Inflammatory macrophage treated with lipopolysaccharide for 1 hour (primary cell): ENCODE data around the gene NOTCH2.

ENCODE experiments used
- DNase-seq, 2 donors: peaks; one replicate each; pipeline ENCODE4 v3.0.0-alpha.2; 2020 to 2022

NOTCH2 gene

DNA sequence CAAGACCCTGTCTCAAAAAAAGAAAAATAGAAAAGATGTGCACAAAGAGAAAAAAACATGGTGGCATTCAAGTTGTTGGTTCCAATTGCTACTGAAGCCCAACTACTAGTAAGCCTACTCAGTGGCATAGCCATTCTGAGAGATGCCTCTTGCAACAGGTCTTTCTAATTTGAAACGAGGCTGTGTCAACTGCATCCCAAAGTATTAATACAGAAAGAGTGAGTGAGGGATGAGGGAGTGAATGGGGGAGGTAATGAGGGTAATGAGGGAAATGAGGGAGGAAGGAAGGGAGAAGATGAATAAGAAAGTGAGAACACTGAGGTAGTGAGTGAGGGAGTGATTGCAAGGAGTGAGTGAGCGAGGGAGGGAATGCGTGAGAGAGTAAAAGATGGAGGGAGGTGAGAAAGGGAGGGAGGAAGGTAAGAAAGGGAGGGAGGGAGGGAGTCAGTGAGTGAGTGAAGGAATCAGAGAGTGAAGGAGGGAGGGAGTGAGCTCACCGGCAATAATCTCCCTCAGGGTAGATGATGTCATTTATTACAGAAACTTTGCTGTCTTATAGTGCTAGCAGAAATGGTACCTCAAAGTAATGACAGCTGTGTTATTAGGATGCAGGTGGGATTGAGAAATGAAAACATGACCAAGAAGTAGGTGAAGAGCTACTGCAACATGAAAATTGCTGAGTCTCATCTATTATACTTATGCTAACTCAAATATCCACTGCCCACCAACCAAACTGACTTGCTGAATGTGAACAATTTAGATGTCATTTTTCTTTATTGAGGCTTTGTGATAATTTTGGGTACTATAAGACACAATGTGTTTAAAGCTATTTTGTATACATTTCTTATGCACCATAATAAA, 97.5 kb downstream of the NOTCH2 start:
- DNase-seq: no peak

DNA sequence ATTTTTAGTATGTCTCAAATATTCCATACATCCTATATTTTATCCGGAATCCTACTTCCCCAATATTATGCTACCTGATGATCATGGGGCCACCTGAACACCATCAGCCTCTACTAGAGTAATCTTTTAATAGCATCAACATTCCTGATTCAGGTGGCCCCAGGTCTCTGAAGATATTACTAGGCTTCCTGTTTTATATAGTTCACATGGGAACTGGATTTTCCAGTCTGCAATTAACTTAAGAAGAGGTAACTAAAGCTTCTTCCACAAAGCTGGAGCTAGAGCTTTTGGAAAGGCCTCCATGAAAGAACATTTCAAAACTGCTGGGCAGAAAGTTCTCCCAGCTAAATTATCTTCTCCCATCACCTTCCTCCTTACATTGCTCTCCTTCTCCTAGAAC, 100.9 kb downstream of the NOTCH2 start:
- no peak for DNase-seq

DNA sequence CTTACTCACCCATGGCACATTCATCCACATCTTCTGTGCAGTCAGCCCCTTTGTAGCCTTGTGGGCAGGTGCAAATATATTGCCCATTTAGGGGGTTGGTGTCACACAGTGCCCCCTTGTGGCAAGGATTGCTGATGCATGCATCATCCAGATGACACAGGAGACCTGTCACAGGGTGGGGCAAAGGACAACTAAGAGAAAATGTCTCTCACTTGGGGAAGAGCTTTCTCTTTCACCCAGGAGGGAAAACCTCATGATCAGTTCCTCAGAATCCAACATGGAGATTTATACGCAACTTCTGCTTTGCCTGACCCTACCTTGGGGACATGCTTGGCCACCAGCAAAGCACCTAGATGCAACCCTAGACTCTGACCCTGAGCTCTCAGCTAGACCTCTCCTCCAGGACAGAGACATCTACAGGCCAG, 101.4 kb downstream of the NOTCH2 start:
- peak; percentile 67 to 81 for DNase-seq

DNA sequence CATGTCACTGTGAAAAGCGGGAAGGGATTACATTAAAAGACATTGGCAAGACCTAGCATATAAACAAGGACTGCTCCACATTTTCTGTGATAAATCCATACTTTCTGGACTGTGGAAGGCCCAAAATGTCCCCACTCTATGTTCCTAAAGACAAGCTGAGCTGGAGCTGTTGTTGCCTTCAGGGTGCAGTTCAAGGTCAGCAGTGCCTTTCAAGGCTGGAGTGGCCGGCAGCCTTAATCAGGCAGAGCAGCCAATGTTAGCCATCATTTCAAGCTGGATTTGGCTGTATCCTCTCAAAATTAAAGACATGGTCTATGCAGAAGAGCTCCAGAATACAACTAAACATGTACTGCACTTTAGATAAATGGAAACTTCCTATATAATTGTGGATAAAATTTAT, 102.8 kb downstream of the NOTCH2 start:
- no peak for DNase-seq

DNA sequence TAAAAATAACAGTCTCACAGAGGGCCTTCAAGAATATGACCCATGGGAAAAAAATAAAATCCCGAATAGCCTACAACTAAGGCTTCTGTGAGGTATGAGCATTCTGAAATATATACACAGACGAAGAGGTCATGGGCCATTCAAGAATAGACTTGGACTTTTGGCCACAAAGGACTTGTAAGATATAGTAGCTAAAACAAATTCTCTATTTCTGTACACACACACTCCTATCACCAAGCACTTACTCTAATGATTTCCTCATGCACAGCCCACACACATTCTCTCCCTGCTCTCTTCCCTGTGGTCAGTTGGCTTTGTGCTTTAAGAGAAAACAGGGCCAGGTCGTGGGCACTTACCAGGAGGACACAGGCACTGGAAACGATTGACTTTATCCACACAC, 103.4 kb downstream of the NOTCH2 start:
- peak in 1 of 2 donors; percentile 43 for DNase-seq

- DNase-seq: no peak
Measured at GRCh38 chr1:119964673-119965363, 104.6 kb downstream of the NOTCH2 start.

DNA sequence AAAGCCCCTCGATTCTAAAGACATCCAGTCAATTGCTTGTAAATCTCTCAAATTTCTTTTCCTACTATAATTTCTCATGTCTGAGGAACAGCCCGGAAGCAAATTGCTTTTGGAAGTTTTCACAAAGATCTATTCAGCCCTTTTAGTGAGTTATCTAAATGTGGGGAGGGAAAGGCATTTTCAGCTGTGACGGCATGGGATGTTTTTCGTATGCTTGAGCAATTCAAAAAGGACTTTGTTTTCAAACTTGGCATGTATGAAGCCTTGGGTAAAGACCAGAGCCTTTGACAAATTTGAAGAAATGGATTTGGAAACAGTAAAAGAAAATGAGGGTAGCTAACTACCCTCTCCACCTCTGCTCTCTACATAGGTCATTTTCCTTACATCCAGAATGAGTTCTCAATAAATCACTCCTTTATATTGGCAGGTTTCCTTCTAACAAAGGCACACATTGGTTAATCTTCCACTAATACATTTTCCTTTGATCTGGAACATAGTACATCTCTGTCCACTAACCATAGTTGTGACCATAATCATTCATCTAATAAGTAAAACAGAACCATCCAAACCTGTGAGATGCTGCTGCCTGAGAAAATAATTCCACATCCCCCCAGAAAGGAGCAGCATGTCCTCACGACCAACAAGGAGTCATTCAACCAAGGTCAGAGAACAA, 107.0 kb downstream of the NOTCH2 start:
- DNase-seq: no peak

DNA sequence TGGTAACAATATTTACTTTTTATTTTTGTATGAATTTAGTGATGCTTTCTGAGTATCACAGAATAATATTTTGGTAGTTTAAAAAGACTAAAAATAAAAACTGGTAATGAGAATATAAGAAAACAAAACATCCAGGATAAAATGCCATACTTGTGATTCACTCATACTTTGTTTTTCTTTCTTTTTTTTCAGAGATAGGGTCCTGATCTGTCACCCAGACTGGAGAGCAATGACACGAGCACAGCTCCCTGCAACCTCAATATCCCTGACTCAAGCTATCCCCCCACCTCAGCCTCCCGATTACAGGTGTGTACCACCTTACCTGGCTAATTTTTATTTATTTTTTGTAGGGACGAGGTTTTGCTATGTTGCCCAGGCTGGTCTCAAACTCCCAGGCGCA, 109.0 kb downstream of the NOTCH2 start:
- DNase-seq: no peak

GRCh38 chr1:119959268-119960220, 109.9 kb downstream of the NOTCH2 start:
- DNase-seq: no peak

DNA sequence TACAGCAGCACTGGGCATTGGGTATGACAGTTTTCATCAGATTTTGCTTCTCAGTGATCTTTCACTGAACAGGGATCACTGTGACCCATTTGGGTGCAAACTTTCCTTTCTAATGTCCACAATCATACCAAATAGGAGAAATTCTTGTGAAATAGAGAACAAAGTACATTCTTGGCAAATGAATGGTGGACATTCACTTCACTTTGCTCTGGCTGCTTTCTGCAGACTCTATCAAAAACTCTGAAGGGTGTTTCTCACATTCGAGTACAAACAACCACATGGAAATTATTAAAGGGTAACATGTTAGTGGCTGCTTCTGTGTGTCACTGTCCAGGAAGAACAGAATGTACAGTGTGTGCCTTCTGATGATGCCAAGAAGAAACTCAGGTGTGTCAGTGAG, 111.2 kb downstream of the NOTCH2 start:
- no peak for DNase-seq

DNA sequence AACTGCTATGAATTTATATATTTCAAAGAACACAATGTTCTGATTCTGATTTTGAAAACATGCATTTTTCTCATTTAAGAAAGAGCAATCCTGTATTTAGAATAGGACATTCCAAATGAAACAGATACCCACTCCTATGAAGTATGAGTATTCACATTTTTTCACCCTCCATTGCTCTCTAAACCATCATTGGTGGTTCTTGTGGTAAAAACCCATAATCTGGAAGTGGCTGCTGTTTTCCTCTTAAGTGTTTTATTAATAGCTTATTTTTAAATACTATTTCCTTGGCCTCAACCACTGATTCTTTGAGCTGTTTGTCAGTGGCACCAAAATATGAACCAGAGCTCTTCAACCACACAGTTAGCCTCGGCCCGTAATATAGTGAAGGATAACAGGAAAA, 113.2 kb downstream of the NOTCH2 start:
- no peak for DNase-seq

DNA sequence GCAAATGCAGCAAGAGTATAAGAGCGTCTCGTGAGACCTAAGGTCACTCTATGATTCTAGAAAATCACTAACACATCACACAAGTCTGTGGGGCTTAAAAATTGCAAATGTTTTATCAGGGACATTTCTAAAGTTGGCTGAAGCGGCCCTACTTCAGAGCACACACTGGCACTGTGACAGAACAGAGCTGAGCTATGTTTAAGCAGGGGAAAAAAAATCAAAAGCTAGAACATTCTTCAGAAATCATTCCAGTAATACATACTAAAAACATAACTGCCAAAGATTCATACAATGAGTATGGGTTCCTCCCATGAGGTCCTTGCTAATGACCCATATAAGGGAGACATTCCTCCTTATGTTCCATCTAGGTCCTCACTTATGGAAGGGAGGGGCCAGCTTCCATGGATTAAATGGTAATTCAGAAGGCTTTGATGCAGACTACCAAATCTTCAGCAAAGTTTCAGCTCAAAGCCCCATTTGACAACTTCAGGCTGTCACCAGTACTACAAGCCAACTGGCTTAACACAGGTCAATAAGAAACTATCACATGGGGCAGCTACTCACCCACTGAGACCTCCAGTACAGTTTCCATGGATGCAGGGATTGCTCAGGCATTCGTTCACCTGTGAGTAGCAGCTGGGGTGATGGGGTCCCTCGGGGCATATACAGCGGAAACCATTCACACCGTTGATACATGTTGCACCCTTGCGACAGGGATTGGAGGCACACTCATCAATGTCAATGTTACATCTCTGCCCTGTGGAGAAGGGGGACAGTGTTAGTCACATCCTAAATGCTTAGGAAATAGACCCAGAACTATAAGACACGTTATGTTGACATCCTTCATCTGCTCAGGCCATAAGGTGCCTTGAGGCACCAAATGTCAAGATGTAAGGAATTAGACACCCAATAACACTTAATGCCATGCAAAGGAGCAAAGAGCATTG, 114.7 kb downstream of the NOTCH2 start:
- no peak for DNase-seq

DNA sequence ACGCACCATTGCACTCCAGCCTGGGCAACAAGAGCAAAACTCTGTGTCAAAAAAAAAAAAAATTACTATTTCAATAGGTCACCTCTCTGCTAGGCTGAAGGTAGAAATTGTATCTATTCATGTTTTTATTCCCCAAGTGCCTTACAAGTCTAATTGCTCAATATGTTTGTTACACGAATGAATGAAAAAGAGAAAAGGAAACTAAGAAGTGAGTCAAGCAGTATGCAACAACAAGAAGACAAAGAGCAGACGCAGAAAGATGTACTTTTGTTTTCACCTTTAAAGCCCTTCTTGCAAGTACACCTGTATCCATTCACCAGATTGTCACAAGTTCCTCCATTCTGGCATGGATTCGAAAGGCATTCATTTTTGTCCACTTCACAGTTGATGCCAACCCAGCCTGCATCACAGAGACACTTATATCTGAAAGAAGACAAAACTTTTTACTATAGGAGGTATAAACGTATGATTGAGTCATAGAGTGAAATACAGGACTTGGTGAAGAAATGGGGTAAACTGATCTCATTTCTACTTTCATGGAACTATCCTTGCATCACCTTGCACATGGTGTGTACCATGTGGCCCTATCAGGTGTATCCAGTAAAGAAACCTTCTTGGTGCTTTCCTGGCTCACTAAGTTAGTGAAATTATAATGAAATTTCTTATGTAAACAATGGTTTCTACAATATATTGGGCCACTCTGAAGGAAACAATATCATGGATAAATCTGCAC, 116.0 kb downstream of the NOTCH2 start:
- DNase-seq: no peak

DNA sequence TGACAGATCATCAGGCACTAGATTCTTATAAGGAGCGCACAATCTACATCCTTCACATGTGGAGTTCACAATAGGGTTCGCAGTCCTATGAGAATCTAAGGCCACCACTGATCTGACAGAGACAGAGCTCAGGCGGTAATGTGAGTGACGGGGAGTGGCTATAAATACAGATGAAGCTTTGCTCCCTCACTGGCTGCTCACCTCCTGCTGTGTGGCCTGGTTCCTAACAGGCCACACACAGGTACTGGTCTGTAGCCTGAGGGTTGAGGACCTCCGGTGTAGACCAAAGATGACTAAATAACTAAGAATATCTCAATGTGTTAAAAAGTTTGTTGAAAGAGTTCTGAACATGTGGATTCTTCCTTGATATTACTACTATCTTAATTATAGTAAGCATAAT, 117.0 kb downstream of the NOTCH2 start:
- DNase-seq: no peak

- peak; percentile 24 to 84 for DNase-seq
Measured at GRCh38 chr1:119948342-119949214, 120.9 kb downstream of the NOTCH2 start.

GRCh38 chr1:119947468-119947867, 122.0 kb downstream of the NOTCH2 start:
- no peak for DNase-seq

- no peak for DNase-seq
Measured at GRCh38 chr1:119946724-119947123, 122.7 kb downstream of the NOTCH2 start.

DNA sequence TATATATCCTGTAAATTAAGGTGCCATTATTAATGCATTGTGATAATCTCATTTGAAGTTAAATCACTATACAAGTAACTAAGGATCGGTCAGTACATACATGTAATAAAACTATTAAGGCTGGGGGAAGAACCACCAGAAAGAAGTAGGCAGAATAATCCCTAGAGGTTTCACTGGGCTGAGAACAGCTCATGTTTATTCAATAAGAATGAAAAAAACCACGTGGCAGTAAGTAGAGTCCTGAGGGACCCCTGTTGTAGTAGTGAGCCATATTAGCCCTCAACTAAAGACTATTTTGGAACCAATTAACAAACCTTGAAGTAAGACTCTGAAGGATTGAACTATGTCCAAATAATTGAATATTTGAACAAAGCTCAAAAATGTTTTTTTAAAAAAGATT, 126.2 kb downstream of the NOTCH2 start:
- no peak for DNase-seq

- no peak for DNase-seq
Measured at GRCh38 chr1:119941392-119941791, 128.1 kb downstream of the NOTCH2 start.

DNA sequence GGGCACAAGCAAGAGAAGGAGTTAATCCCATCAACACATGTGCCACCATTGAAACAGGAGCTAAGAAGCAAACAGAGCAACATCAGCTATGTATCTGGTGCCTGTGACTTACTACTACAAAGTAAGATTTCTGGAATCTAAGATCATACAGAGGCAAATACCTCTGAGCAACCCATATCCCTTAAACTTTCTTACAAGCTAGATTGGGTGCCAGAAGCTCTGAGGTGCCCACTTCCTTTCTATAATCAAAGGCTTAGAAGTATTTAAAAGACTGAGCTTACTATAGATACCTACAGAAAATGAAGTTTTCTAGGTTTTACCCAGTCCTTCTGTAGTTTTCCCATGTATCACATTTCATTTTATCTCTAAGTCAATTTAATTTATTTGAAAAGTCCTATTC, 128.8 kb downstream of the NOTCH2 start:
- DNase-seq: no peak
